CD4-positive, alpha-beta memory T cell (primary cell): ENCODE data around the gene CARD14. TPM values are rescaled to one million over a fixed set of nuclear protein-coding genes. Genes with fewer than 3 reads are reported as not detected.

Source experiments
- CTCF ChIA-PET: fragments of 350-600 bp; sonication (Branson Sonifier 250); formaldehyde crosslinking; loops from one replicate; lab custom pipeline; 2021; ENCODE audit warnings: inconsistent platforms; ENCODE audit not compliant: partially characterized antibody; lab: Charles Lee
- POLR2A ChIA-PET: fragments of 350-600 bp; sonication (Branson Sonifier 250); formaldehyde crosslinking; loops from one replicate; lab custom pipeline; 2021; ENCODE audit not compliant: partially characterized antibody; lab: Charles Lee
- DNase-seq, 5 donors: peaks; one replicate each; pipeline versions ENCODE4 v3.0.0 to v3.0.0-alpha.2; 2020 to 2022; ENCODE audit warnings: mixed read lengths in 1 of 5
- H3K27ac ChIP-seq: one replicate; pipeline ENCODE4 v1.7.0; 2013; ENCODE audit warnings: low read depth, low read length
- H3K27me3 ChIP-seq: 2 replicates; pipeline ENCODE4 v1.7.0; 2013; ENCODE audit warnings: mild to moderate bottlenecking, low read length, moderate library complexity; ENCODE audit not compliant: insufficient read depth
- H3K36me3 ChIP-seq: 2 replicates; pipeline ENCODE4 v1.7.0; 2013; ENCODE audit warnings: mild to moderate bottlenecking, low read length, moderate library complexity; ENCODE audit not compliant: insufficient read depth
- H3K4me1 ChIP-seq: 2 replicates; pipeline ENCODE4 v1.7.0; 2013; ENCODE audit warnings: mild to moderate bottlenecking, low read length, moderate library complexity; ENCODE audit not compliant: insufficient read depth
- H3K4me3 ChIP-seq, 2 donors: one replicate each; pipeline ENCODE4 v1.7.0; 2013; ENCODE audit warnings: low read length in 2 of 2, mild to moderate bottlenecking in 1 of 2
- H3K9me3 ChIP-seq, 2 donors: one replicate each; pipeline ENCODE4 v1.7.0; 2013; ENCODE audit warnings: low read length in 2 of 2, control low read depth in 1 of 2; ENCODE audit not compliant: control insufficient read depth in 1 of 2
- H3K27ac Mint-ChIP-seq, 7 donors: one replicate each; pipeline ENCODE4 v1.8.0; 2020 to 2021; ENCODE audit warnings: mixed read lengths in 7 of 7, mild to moderate bottlenecking in 6 of 7, inconsistent platforms in 3 of 7, moderate library complexity in 3 of 7
- H3K27me3 Mint-ChIP-seq, 2 donors: one replicate each; pipeline ENCODE4 v1.8.0; 2020 to 2021; ENCODE audit warnings: mixed read lengths in 2 of 2
- H3K36me3 Mint-ChIP-seq, 2 donors: one replicate each; pipeline ENCODE4 v1.8.0; 2020 to 2021; ENCODE audit warnings: mixed read lengths in 2 of 2, inconsistent platforms in 1 of 2, mild to moderate bottlenecking in 1 of 2
- H3K4me1 Mint-ChIP-seq, 4 donors: one replicate each; pipeline ENCODE4 v1.8.0; 2020 to 2021; ENCODE audit warnings: mixed read lengths in 4 of 4, mild to moderate bottlenecking in 1 of 4
- H3K4me3 Mint-ChIP-seq, 8 donors: one replicate each; pipeline ENCODE4 v1.8.0; 2020 to 2021; ENCODE audit warnings: mixed read lengths in 8 of 8, mild to moderate bottlenecking in 7 of 8, moderate library complexity in 6 of 8, inconsistent platforms in 3 of 8
- H3K9me3 Mint-ChIP-seq, 8 donors: one replicate each; pipeline ENCODE4 v1.8.0; 2020 to 2021; ENCODE audit warnings: mixed read lengths in 8 of 8, mild to moderate bottlenecking in 5 of 8, inconsistent platforms in 3 of 8, moderate library complexity in 1 of 8
- intact Hi-C: fragments of 100-400 bp; cut with micrococcal nuclease; formaldehyde crosslinking; loops from one replicate; pipeline ENCODE4 v1.15.1; 2023
- polyA plus RNA-seq, 2 donors: library from polyadenylated mRNA; unstranded; fragments of 300-500 nt; fragmentation: Illumina TruSeq; gene quantifications; one replicate each; pipeline ENCODE4 v1.2.3, GENCODE V29; 2021
- total RNA-seq, 2 experiments: library from RNA; stranded (reverse); gene quantifications; one replicate each; pipeline ENCODE4 v1.2.3, GENCODE V29; 2021

Gene CARD14
- total and polyA plus RNA-seq, 4 experiments from 2014 or later, result 0.07 to 0.09 TPM; not detected in 2

- H3K4me3 Mint-ChIP-seq, result peak overlapping the region in 4 of 8 donors; percentile 10 to 73 (median 38)
- peaks cover 51% of the 10 kb centered on the region for H3K36me3 ChIP-seq
- POLR2A ChIA-PET, result interaction anchor here (1.1 to 4.3 kb wide), 2 partner anchors 20 to 47 kb away, joined by 3 to 71 read pairs; partner anchors contain the start of gene RNF213
- H3K9me3 ChIP-seq, result no peaks in the 10 kb centered on the region
- intact Hi-C loops, result no loop called here
- CTCF ChIA-PET, result no interaction called here
- DNase-seq, result no peak
- peaks cover 0 to 2% (median 0%) of the 10 kb centered on the region in 8 donors for H3K9me3 Mint-ChIP-seq
- peaks cover 29% of the 10 kb centered on the region for H3K4me1 ChIP-seq
- no peaks in the 10 kb centered on the region for H3K27me3 ChIP-seq
- no peak overlapping the region for H3K27ac ChIP-seq
- no peak overlapping the region for H3K4me3 ChIP-seq
- peak overlapping the region; percentile 18 to 94 (median 58) for H3K27ac Mint-ChIP-seq
- H3K27me3 Mint-ChIP-seq, result no peaks in the 10 kb centered on the region
- H3K4me1 Mint-ChIP-seq, result peaks cover 18 to 41% (median 29%) of the 10 kb centered on the region in 4 donors
- H3K36me3 Mint-ChIP-seq, result peaks cover 14 to 46% of the 10 kb centered on the region in 2 donors
Measured at GRCh38 chr17:80216473-80217456, 46.9 kb downstream of the CARD14 start.

GRCh38 chr17:80217703-80218362, 48.0 kb downstream of the CARD14 start:
- Histone ChIP-seq H3K4me3 (no peak overlapping the region), H3K27ac (peak overlapping the region; percentile 96), H3K4me1 (peaks cover 29% of the 10 kb centered on the region), H3K27me3 (no peaks in the 10 kb centered on the region), H3K9me3 (no peaks in the 10 kb centered on the region), H3K36me3 (peaks cover 42% of the 10 kb centered on the region)
- Mint-ChIP-seq H3K4me3 (peak overlapping the region; percentile 8 to 92 (median 27)), H3K9me3 (peaks cover 0 to 2% (median 0%) of the 10 kb centered on the region in 8 donors), H3K36me3 (peaks cover 11 to 41% of the 10 kb centered on the region in 2 donors), H3K4me1 (peaks cover 20 to 48% (median 33%) of the 10 kb centered on the region in 4 donors), H3K27me3 (no peaks in the 10 kb centered on the region), H3K27ac (peak overlapping the region; percentile 29 to 97 (median 58))
- ChIA-PET POLR2A (interaction anchor here (0.5 to 4.3 kb wide), 8 partner anchors 8 to 116 kb away, joined by 3 to 71 read pairs (median 3); partner anchors contain the start of genes GAA and RNF213), CTCF (interaction anchor here (1.4 to 2.0 kb wide), 3 partner anchors 21 to 36 kb away, joined by 4 to 9 read pairs (median 5); no protein-coding TSS in a partner anchor)
- no peak for DNase-seq
- intact Hi-C loops, result loop anchor here (2.0 kb wide), 1 partner anchor 71 kb away; the partner anchor contains the start of gene EIF4A3

- ChIA-PET POLR2A (interaction anchor here (0.6 to 4.3 kb wide), 9 partner anchors 9 to 117 kb away, joined by 3 to 71 read pairs (median 5); partner anchors contain the start of genes GAA and RNF213), CTCF (interaction anchor here (1.4 to 2.0 kb wide), 3 partner anchors 22 to 35 kb away, joined by 4 to 9 read pairs (median 5); no protein-coding TSS in a partner anchor)
- peak overlapping the region in 1 of 2 donors; percentile 52 for H3K4me3 ChIP-seq
- peak overlapping the region; percentile 96 for H3K27ac ChIP-seq
- intact Hi-C loops, result loop anchor here (2.0 kb wide), 1 partner anchor 72 kb away; the partner anchor contains the start of gene EIF4A3
- H3K36me3 Mint-ChIP-seq, result peaks cover 11 to 46% of the 10 kb centered on the region in 2 donors
- H3K36me3 ChIP-seq, result peaks cover 38% of the 10 kb centered on the region
- H3K4me1 ChIP-seq, result peaks cover 29% of the 10 kb centered on the region
- no peaks in the 10 kb centered on the region for H3K27me3 ChIP-seq
- peak overlapping the region; percentile 91 to 98 (median 97) for H3K27ac Mint-ChIP-seq
- H3K4me3 Mint-ChIP-seq, result peak overlapping the region; percentile 87 to 96 (median 94)
- H3K27me3 Mint-ChIP-seq, result no peaks in the 10 kb centered on the region
- no peaks in the 10 kb centered on the region for H3K9me3 ChIP-seq
- DNase-seq, result no peak
- H3K9me3 Mint-ChIP-seq, result peaks cover 0 to 2% (median 0%) of the 10 kb centered on the region in 8 donors
- H3K4me1 Mint-ChIP-seq, result peaks cover 20 to 54% (median 39%) of the 10 kb centered on the region in 4 donors
Measured at GRCh38 chr17:80218391-80218790, 48.6 kb downstream of the CARD14 start.

- Mint-ChIP-seq H3K4me1 (peaks cover 23 to 61% (median 44%) of the 10 kb centered on the region in 4 donors), H3K4me3 (peak overlapping the region; percentile 87 to 96 (median 94)), H3K9me3 (peaks cover 0 to 2% (median 0%) of the 10 kb centered on the region in 8 donors), H3K27ac (peak overlapping the region; percentile 91 to 98 (median 97)), H3K36me3 (peaks cover 11 to 47% of the 10 kb centered on the region in 2 donors), H3K27me3 (no peaks in the 10 kb centered on the region)
- DNase-seq, result peak; percentile 93 to 96 (median 93)
- Histone ChIP-seq H3K36me3 (peaks cover 31% of the 10 kb centered on the region), H3K27me3 (no peaks in the 10 kb centered on the region), H3K9me3 (no peaks in the 10 kb centered on the region), H3K4me1 (peaks cover 29% of the 10 kb centered on the region), H3K4me3 (peak overlapping the region; percentile 96), H3K27ac (peak overlapping the region; percentile 96)
- intact Hi-C loops, result loop anchor here (1.0 to 2.0 kb wide), 4 partner anchors 23 to 72 kb away; partner anchors contain the start of gene EIF4A3
- POLR2A ChIA-PET, result interaction anchor here (0.7 to 4.3 kb wide), 17 partner anchors 9 to 1300 kb away, joined by 3 to 71 read pairs (median 5); partner anchors contain the start of genes GAA and RNF213
- CTCF ChIA-PET, result interaction anchor here (0.9 to 2.0 kb wide), 3 partner anchors 13 to 34 kb away, joined by 4 to 9 read pairs (median 4); no protein-coding TSS in a partner anchor
Measured at GRCh38 chr17:80219013-80219762, 49.4 kb downstream of the CARD14 start.

GRCh38 chr17:80219763-80220053, 49.9 kb downstream of the CARD14 start:
- Mint-ChIP-seq H3K36me3 (peaks cover 11 to 46% of the 10 kb centered on the region in 2 donors), H3K4me3 (peak overlapping the region; percentile 87 to 96 (median 94)), H3K27me3 (no peaks in the 10 kb centered on the region), H3K4me1 (peaks cover 25 to 61% (median 45%) of the 10 kb centered on the region in 4 donors), H3K9me3 (peaks cover 0 to 2% (median 0%) of the 10 kb centered on the region in 8 donors), H3K27ac (peak overlapping the region; percentile 91 to 98 (median 97))
- CTCF ChIA-PET, result interaction anchor here (0.9 to 2.0 kb wide), 3 partner anchors 13 to 34 kb away, joined by 4 to 9 read pairs (median 4); no protein-coding TSS in a partner anchor
- H3K4me1 ChIP-seq, result peaks cover 29% of the 10 kb centered on the region
- no peak for DNase-seq
- POLR2A ChIA-PET, result interaction anchor here (0.9 to 4.3 kb wide), 15 partner anchors 8 to 1299 kb away, joined by 3 to 71 read pairs (median 5); partner anchors contain the start of gene RNF213
- intact Hi-C loops, result loop anchor here (1.0 to 2.0 kb wide), 4 partner anchors 23 to 73 kb away; partner anchors contain the start of gene EIF4A3
- peaks cover 26% of the 10 kb centered on the region for H3K36me3 ChIP-seq
- H3K4me3 ChIP-seq, result peak overlapping the region; percentile 96
- peak overlapping the region; percentile 96 for H3K27ac ChIP-seq
- no peaks in the 10 kb centered on the region for H3K27me3 ChIP-seq
- no peaks in the 10 kb centered on the region for H3K9me3 ChIP-seq
